Brain pericyte (primary cell): ENCODE measurements around the gene HAT1.
A peak's percentile ranks its signal among the peaks of the same experiment; 100 is the strongest.
"Not testable (repeated sequence)": the region's sequence is repeated elsewhere in the genome, so short reads cannot be mapped to it uniquely, and the experiment has no call there.

Experiments
- DNase-seq: peaks from one replicate; pipeline ENCODE4 v3.0.0-alpha.2; 2012; ENCODE audit warnings: low read depth, low spot score

HAT1 gene

GRCh38 chr2:171922230-171923022 is at the start of gene HAT1:
HAT1 (plus strand) TSS chr2:171922461; CDS start chr2:171922501, 40 bp downstream.
- DNase-seq, result peak; percentile 95

- no peak for DNase-seq
Observed at GRCh38 chr2:171874517-171874916, 47.7 kb upstream of the HAT1 start.

DNA sequence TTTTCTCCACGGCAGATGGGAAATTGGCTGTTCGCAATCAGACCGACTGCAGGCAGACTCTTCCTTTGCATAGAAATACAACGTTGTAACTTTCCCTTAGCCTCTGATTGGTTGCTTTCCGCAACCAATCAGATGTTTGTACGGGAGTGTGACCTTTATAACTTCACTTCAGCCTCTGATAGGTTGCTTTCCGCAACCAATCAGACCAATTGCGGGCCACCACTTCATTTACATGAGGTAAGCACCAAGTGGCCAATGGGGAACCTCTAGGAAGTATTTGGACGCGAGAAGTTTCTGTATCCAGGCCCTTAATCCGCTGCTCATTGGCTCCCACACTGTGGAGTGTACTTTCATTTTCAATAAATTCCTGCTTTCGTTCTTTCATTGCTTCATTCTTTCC is 47.3 kb upstream of the HAT1 start:
- no peak for DNase-seq

GRCh38 chr2:171878481-171878993 is 43.7 kb upstream of the HAT1 start:
- DNase-seq, result peak; percentile 45

DNA sequence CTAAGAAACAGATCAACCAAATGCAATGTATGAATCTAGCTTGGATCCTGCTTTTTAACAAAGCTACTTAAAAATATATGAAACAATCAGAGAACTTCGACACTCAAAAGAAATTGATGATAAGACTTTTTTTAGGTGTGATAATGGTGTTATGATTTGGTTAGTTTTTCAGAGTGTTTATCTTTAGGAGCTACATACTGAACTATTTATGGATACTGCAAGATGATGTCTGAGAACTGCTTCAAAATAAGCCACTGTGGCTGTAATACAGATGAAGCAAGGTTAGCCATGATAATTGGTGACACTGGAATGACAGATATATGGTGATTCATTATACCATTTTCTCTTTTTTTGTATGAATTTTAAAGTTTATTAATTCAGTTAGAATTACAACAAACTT is 42.4 kb upstream of the HAT1 start:
- no peak for DNase-seq

GRCh38 chr2:171880774-171881173 is 41.5 kb upstream of the HAT1 start:
- no peak for DNase-seq

- DNase-seq, result no peak
Observed at GRCh38 chr2:171882089-171882769, 40.0 kb upstream of the HAT1 start.

DNA sequence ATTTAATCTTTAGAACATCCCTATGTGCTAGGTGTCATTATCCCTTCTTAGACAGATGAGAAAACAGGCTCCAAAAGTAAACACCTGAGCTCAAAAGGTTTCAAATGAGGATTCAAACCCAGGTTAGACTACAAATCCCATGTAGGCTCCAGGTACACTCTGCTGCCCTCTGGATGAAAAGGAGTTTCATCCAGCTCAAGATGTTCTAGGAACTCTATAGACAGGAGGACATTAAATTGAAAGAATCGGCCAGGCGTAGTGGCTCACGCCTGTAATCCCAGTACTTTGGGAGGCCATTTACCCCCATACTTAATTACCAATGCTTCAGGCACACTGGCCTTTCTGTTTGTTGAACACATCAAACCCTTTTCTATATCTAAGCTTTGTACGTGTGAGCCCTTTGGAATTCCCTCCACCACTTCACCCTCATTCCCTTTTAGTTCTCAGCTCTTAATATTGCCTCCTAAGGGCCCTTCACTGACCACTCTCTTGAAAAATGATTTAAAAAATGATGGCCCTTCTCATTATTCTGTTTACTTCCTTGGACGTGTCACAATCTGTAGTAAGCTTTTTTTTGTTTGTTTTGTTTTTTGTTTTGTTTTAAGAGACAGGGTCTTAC is 38.9 kb upstream of the HAT1 start:
- DNase-seq, result no peak

- no peak for DNase-seq
Observed at GRCh38 chr2:171889333-171889732, 32.9 kb upstream of the HAT1 start.

GRCh38 chr2:171889808-171890207 is 32.5 kb upstream of the HAT1 start:
- no peak for DNase-seq

DNA sequence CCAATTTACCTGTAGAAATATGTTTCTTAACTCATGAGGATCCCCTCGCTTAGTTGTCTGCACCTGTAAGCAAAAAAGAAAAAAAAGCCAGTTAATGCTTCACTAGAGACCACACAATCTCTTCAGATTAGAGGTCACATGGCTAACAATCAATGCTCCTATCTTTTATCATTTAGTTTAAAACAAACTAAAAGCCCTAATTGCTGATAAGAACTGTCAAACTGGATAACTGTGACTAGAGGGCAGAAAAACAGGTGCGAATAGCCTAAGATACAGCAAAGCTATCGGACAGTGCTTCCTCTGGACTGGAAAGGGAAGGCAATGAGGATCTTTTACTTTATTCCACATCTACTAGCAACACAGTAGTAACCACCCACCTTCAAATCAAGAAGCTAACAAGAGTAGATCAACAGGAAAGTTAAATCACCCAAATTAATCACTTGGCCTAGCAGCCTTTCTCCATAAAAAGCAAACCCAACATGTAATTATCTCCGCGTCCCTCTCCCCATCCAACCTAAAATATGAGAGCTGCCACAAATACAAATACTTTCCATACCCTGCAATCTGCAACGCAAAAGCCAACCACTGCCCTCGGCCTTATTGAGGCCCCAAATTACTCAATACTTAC is 29.0 kb upstream of the HAT1 start:
- DNase-seq, result no peak

- no peak for DNase-seq
Observed at GRCh38 chr2:171893824-171894611, 28.2 kb upstream of the HAT1 start, which contains the start of gene SLC25A12. SLC25A12 (minus strand) TSS chr2:171894244; CDS start chr2:171894214, 30 bp downstream.

DNA sequence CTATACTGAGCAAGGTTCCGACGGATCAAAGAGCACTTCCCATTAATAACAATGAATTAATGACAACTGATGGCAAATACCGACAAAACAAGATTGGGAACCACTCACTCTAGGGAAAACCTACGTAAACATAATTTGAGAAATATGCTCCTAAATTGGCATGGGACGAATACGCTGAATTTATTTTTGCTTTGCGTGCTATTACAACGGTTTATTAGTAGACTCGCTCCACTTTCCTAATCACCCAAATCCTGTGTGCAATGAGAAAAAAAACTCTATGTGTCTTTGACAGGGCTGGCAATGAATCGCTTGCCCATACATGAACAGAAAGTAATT is 27.7 kb upstream of the HAT1 start:
- no peak for DNase-seq

GRCh38 chr2:171895786-171896185 is 26.5 kb upstream of the HAT1 start:
- DNase-seq, result no peak

DNA sequence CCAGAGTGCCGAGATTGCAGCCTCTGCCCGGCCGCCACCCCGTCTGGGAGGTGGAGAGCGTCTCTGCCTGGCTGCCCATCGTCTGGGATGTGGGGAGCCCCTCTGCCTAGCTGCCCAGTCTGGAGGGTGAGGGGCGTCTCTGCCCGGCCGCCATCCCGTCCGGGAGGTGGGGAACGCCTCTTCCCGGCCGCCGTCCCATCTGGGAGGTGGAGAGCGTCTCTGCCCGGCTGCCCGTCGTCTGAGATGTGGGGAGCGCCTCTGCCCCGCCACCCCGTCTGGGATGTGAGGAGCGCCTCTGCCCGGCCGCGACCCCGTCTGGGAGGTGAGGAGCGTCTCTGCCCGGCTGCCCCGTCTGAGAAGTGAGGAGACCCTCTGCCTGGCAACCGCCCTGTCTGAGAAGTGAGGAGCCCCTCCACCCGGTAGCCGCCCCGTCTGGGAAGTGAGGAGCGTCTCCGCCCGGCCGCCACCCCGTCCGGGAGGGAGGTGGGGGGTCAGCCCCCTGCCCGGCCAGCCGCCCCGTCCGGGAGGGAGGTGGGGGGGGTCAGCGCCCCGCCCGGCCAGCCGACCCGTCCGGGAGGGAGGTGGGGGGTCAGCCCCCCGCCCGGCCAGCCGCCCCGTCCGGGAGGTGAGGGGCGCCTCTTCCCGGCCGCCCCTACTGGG is 22.5 kb upstream of the HAT1 start:
- DNase-seq, result not testable (repeated sequence)

DNA sequence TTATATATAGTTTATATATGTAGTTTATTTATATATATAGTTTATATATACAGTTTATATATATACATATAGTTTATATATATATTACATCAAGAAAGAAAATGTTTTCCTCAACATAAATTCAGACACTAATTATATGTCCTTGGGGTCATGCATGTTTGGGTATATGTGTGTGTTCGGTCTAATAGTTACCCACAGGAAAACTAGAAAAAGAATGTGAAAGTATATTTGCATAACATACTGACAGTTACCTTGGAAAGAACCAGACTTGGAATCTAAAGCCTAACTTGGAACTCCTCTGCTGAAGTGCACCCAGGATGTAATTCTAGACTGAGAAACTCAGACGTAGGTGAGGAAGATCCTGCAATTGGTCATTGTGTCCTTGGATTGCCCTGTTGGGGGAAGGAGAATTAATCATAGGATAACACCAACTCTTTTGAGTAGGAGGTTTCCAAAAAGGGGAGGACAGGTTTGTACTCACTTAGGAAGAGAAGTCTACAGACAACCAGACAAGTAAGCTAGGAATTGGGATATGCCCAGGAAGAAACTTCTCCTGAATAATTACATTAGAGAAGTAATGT is 19.3 kb upstream of the HAT1 start:
- no peak for DNase-seq

GRCh38 chr2:171908235-171908634 is 14.0 kb upstream of the HAT1 start:
- DNase-seq, result no peak

DNA sequence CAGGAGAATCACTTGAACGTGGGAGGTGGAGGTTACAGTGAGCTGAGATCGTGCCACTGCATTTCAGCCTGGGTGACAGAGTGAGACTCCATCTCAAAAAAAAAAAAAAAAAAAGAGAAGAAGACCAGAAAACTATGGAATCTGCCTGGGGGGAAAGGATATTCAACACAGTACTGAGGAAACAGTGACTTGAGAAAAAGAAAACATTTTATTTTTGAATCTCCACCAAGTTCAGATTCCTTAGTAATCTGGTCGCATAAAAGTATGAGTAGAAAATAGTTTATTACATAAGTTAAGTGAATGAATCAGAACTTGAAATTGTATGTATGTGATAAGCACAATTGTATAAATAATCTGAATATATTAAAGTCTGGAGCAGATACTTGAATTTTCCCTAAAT is 13.0 kb upstream of the HAT1 start:
- no peak for DNase-seq

GRCh38 chr2:171910494-171910893 is 11.8 kb upstream of the HAT1 start:
- DNase-seq, result no peak

GRCh38 chr2:171913517-171913916 is 8.7 kb upstream of the HAT1 start:
- DNase-seq, result no peak
